Loucy (cell line): ENCODE results near the gene SMOC2.

ENCODE experiments used
- H2AFZ ChIP-seq: fragments of 200-600 bp; sonication (generic); 2 replicates; pipeline ENCODE4 v1.6.0; 2016; ENCODE audit warnings: antibody characterized with exemption, mild to moderate bottlenecking, low read length, moderate library complexity
- H3F3A ChIP-seq: fragments of 200-600 bp; 2 replicates; pipeline ENCODE4 v1.6.0; 2016; ENCODE audit warnings: antibody characterized with exemption, low read depth, mild to moderate bottlenecking
- H3K27me3 ChIP-seq: fragments of 200-600 bp; sonication (generic); 2 replicates; pipeline ENCODE4 v1.6.1; 2014; ENCODE audit warnings: low read length, mild to moderate bottlenecking; ENCODE audit not compliant: insufficient read depth, poor library complexity, severe bottlenecking
- H3K36me3 ChIP-seq: fragments of 200-600 bp; sonication (generic); 2 replicates; pipeline ENCODE4 v1.6.1; 2016; ENCODE audit warnings: low read length; ENCODE audit not compliant: insufficient read depth
- H3K4me1 ChIP-seq: fragments of 200-600 bp; sonication (generic); 2 replicates; pipeline ENCODE4 v1.5.1; 2014; ENCODE audit warnings: low read length, mild to moderate bottlenecking; ENCODE audit not compliant: insufficient read depth, poor library complexity, severe bottlenecking
- H3K4me2 ChIP-seq: fragments of 200-600 bp; sonication (generic); 2 replicates; pipeline ENCODE4 v1.6.0; 2014; ENCODE audit warnings: antibody characterized with exemption, low read length, low read depth, mild to moderate bottlenecking; ENCODE audit not compliant: poor library complexity, severe bottlenecking
- H3K4me3 ChIP-seq: fragments of 200-600 bp; sonication (generic); 2 replicates; pipeline ENCODE4 v1.5.1; 2014; ENCODE audit warnings: low read length, mild to moderate bottlenecking, mixed read lengths; ENCODE audit not compliant: poor library complexity, severe bottlenecking
- H3K79me2 ChIP-seq: fragments of 200-600 bp; sonication (generic); 2 replicates; pipeline ENCODE4 v1.6.1; 2014; ENCODE audit warnings: low read length; ENCODE audit not compliant: insufficient read depth
- H3K9ac ChIP-seq: fragments of 200-600 bp; sonication (generic); 2 replicates; pipeline ENCODE4 v1.6.0; 2014; ENCODE audit warnings: mild to moderate bottlenecking, low read depth, low read length, moderate library complexity; ENCODE audit not compliant: poor library complexity, severe bottlenecking
- H3K9me2 ChIP-seq: fragments of 200-600 bp; sonication (generic); replicated peaks from 2 replicates; pipeline ENCODE4 v1.6.1; 2016; ENCODE audit warnings: low read depth, low read length, mixed read lengths
- H3K9me3 ChIP-seq: fragments of 200-600 bp; sonication (generic); 2 replicates; pipeline ENCODE4 v1.6.1; 2014; ENCODE audit warnings: mild to moderate bottlenecking, antibody characterized with exemption, low read length, low read depth; ENCODE audit not compliant: insufficient read depth
- H4K20me1 ChIP-seq: fragments of 200-600 bp; sonication (generic); 2 replicates; pipeline ENCODE4 v1.6.0; 2014; ENCODE audit warnings: antibody characterized with exemption, low read length, mild to moderate bottlenecking; ENCODE audit not compliant: insufficient read depth, poor library complexity, severe bottlenecking
- CTCF ChIP-seq: fragments of 200-600 bp; sonication (generic); conservative IDR thresholded peaks from 2 replicates; pipeline ENCODE4 v1.5.1; 2014; ENCODE audit warnings: mild to moderate bottlenecking, antibody characterized with exemption, low read length
- EZH2phosphoT487 ChIP-seq: fragments of 200-600 bp; IDR thresholded peaks from 2 replicates; pipeline ENCODE4 v1.6.1; 2018; ENCODE audit warnings: antibody characterized with exemption, mild to moderate bottlenecking, moderate library complexity, borderline replicate concordance

SMOC2 gene

GRCh38 chr6:168517742-168518347 is 76.9 kb downstream of the SMOC2 start:
- no peaks in the 10 kb centered on the region for H3K9me2 ChIP-seq
- no peaks in the 10 kb centered on the region for H3F3A ChIP-seq
- TF ChIP-seq CTCF = no peak
- H3K36me3 ChIP-seq = no peaks in the 10 kb centered on the region
- no peak overlapping the region for H3K4me2 ChIP-seq
- no peak overlapping the region for H2AFZ ChIP-seq
- H3K79me2 ChIP-seq = no peaks in the 10 kb centered on the region
- H3K4me3 ChIP-seq = no peak overlapping the region
- no peak overlapping the region for H3K9ac ChIP-seq
- peaks cover 14% of the 10 kb centered on the region; the same call in 1 of the 2 replicates for H3K9me3 ChIP-seq
- no peaks in the 10 kb centered on the region for H3K27me3 ChIP-seq
- no peaks in the 10 kb centered on the region for H4K20me1 ChIP-seq
- no peaks in the 10 kb centered on the region for H3K4me1 ChIP-seq

- Histone ChIP-seq H3K79me2 (no peaks in the 10 kb centered on the region), H3K4me3 (no peak overlapping the region), H3K4me2 (no peak overlapping the region), H3K36me3 (no peaks in the 10 kb centered on the region), H3K27me3 (no peaks in the 10 kb centered on the region), H3K9me3 (peaks cover 14% of the 10 kb centered on the region; the same call in 1 of the 2 replicates), H4K20me1 (no peaks in the 10 kb centered on the region), H3K4me1 (no peaks in the 10 kb centered on the region), H3K9me2 (no peaks in the 10 kb centered on the region), H3F3A (no peaks in the 10 kb centered on the region), H3K9ac (no peak overlapping the region), H2AFZ (no peak overlapping the region)
- no peak for TF ChIP-seq EZH2phosphoT487
- no peak for TF ChIP-seq CTCF
Observed at GRCh38 chr6:168518348-168518745, 77.4 kb downstream of the SMOC2 start.

- Histone ChIP-seq H3K4me2 (no peak overlapping the region), H3K4me3 (no peak overlapping the region), H3K9me2 (no peaks in the 10 kb centered on the region), H2AFZ (no peak overlapping the region), H3K9me3 (peaks cover 14% of the 10 kb centered on the region; the same call in 1 of the 2 replicates), H3K9ac (no peak overlapping the region), H3K27me3 (no peaks in the 10 kb centered on the region), H3F3A (no peaks in the 10 kb centered on the region), H3K4me1 (no peaks in the 10 kb centered on the region), H4K20me1 (no peaks in the 10 kb centered on the region), H3K36me3 (no peaks in the 10 kb centered on the region), H3K79me2 (no peaks in the 10 kb centered on the region)
- TF ChIP-seq CTCF (no peak), EZH2phosphoT487 (no peak)
Observed at GRCh38 chr6:168518867-168519266, 77.9 kb downstream of the SMOC2 start.
